ENCODE measurements around the gene TSGA10IP.

DNA sequence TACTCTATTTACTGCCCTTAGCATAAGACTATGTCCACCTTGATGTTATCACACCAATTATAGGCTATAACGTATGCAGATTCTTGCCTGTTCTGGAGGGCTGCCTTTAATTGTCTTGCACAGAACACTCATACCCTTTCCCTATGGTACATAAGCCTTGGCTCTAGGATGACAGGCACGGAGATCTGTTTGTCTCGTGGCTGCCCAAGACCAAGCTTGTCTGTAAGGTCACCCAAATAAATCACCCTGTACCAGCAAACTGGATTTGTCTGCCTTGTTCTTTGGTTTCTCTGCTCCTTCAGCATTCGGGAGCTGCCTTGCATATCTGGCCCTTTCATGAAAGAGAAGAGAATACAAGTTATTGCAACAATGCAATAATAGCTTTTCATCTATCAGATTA is 7.5 kb upstream of the TSGA10IP start:
- TF ChIP-seq YY1 (IDR thresholded peaks at IDR 0.05; ENCODE audit: insufficient read depth, insufficient read length) (no peak), SUZ12 (IDR thresholded peaks at IDR 0.05; ENCODE audit: extremely low read depth, insufficient read depth, insufficient read length) (no peak)
